ENCODE measurements around the gene GCN1. TPM values are rescaled to one million over a fixed set of nuclear protein-coding genes. Genes with fewer than 3 reads are reported as not detected.

GCN1 gene
- total and polyA plus RNA-seq, 4 donors = 6.4 to 89.8 (median 48.6) TPM

DNA sequence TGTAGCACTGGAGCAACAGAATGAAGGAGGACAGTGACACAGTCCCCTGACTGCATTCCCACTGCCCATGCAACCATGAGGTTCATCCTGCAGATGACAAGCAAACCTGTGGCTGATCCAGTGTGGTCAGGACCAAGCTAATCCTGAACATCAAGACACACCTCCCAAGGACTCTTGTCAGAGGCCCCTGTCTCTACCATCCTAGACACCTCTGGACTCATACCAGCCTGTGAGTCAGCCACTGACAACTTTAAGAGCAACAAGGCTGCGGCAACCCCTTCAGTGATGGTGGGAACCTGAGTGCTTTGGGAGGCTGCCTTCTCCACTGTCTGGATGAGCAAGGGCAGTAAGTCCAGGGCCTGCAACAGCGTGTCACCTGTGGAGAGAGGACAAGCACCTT is 24.6 kb downstream of the GCN1 start:
- Histone ChIP-seq H3K4me3 (ENCODE audit: low read length in 2 of 2) (no peak overlapping the region), H3K27ac (ENCODE audit: low read depth in 1 of 2, low read length in 2 of 2) (no peak overlapping the region), H3K36me3 (ENCODE audit: control insufficient read depth in 1 of 2, insufficient read depth in 2 of 2, low read length in 1 of 2) (peaks cover 12 to 21% of the 10 kb centered on the region in 2 donors), H3K9me3 (ENCODE audit: control insufficient read depth, low read length) (no peaks in the 10 kb centered on the region), H3K27me3 (ENCODE audit: control insufficient read depth in 1 of 2, insufficient read depth in 2 of 2, low read length in 1 of 2) (no peaks in the 10 kb centered on the region), H3K4me1 (ENCODE audit: control insufficient read depth in 1 of 2, insufficient read depth in 2 of 2, low read length in 2 of 2) (no peaks in the 10 kb centered on the region)
- 89 to 96% methylated on average over 2 of the region's 2 CpGs for WGBS, 2 donors
- intact Hi-C loops (cut with DNase I) = no loop called here
- DNase-seq (peak in 1 of 2 donors; percentile 12), ATAC-seq (ENCODE audit: low FRiP score) (no peak)

DNA sequence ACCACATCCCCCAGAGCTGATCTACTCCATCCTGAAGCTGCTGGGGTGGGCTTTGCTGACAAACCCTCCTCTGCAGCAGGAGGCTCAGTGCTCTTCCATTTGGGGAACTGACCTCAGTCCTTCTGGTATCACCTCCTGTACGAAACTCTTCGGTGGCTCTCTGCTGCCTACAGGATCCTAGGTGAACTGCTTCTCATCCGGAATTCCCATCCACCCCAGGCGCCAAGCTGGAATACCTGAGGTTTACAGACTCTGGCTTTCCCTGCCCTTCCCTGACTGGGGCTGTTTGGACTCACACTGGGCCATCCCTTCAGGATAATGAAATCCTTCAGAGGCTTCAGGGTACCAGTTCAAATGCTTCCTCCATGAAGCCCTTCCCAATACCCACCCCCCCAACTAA is 26.2 kb downstream of the GCN1 start:
- intact Hi-C loops (cut with DNase I) = no loop called here
- WGBS, 2 donors = 92 to 96% methylated on average over 4 of the region's 4 CpGs
- peak in 1 of 2 donors; percentile 8 for DNase-seq
- Histone ChIP-seq H3K9me3 (ENCODE audit: control insufficient read depth, low read length) (no peaks in the 10 kb centered on the region), H3K27ac (ENCODE audit: low read depth in 1 of 2, low read length in 2 of 2) (no peak overlapping the region), H3K27me3 (ENCODE audit: control insufficient read depth in 1 of 2, insufficient read depth in 2 of 2, low read length in 1 of 2) (no peaks in the 10 kb centered on the region), H3K36me3 (ENCODE audit: control insufficient read depth in 1 of 2, insufficient read depth in 2 of 2, low read length in 1 of 2) (peaks cover 8 to 14% of the 10 kb centered on the region in 2 donors), H3K4me1 (ENCODE audit: control insufficient read depth in 1 of 2, insufficient read depth in 2 of 2, low read length in 2 of 2) (no peaks in the 10 kb centered on the region), H3K4me3 (ENCODE audit: low read length in 2 of 2) (no peak overlapping the region)
- ATAC-seq (ENCODE audit: low FRiP score) = no peak

DNA sequence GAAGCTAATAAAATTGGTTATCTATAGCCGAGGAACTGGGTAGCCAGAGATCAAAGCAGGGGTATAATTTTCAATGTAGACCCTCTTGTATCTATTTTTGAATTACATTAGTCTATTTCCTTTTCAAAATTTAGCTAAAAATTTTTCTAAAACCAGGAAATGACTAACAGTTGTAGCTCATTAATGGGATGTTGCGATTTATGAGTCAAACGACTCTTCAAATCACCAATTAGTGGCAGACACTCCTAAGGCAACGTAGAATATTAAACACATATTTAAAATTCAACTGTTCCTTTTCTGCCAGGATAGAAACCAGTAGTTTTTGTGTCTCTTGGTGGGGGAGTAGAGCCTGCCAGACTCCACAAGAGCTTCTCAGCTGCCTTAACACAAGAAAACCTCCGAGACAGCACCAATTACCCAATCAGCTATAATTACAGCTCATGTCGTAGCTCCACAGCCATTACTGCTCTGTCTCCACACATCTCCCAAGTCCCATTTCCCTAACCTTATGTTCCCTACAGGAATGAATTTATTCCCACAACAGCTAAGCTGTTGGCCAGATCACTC is 26.9 kb downstream of the GCN1 start:
- 87 to 92% methylated on average over 6 of the region's 6 CpGs for WGBS, 2 donors
- Histone ChIP-seq H3K27me3 (ENCODE audit: control insufficient read depth in 1 of 2, insufficient read depth in 2 of 2, low read length in 1 of 2) (no peaks in the 10 kb centered on the region), H3K4me3 (ENCODE audit: low read length in 2 of 2) (no peak overlapping the region), H3K27ac (ENCODE audit: low read depth in 1 of 2, low read length in 2 of 2) (no peak overlapping the region), H3K9me3 (ENCODE audit: control insufficient read depth, low read length) (no peaks in the 10 kb centered on the region), H3K36me3 (ENCODE audit: control insufficient read depth in 1 of 2, insufficient read depth in 2 of 2, low read length in 1 of 2) (peaks cover 8 to 18% of the 10 kb centered on the region in 2 donors), H3K4me1 (ENCODE audit: control insufficient read depth in 1 of 2, insufficient read depth in 2 of 2, low read length in 2 of 2) (no peaks in the 10 kb centered on the region)
- intact Hi-C loops (cut with DNase I) = no loop called here
- DNase-seq (no peak), ATAC-seq (ENCODE audit: low FRiP score) (no peak)

DNA sequence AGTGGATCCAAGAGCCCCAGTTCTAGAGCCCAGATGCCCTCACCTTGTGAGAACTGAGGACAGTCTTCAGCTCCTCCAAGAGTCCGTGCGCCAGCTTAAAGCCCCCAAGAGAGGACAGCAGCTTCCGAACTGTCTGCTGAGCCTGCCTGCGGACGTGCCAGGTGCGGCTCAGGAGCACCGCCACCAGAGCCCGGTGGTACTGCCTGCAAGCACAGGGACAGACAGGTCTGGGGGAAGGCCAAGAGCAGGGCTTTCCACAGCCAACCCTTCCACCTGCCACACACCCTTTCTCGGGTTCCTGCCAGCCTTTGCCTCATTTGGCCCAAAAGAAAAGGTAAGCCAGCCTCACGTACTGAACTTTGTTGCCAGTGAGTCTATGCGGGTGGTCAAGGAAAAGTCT is 30.2 kb downstream of the GCN1 start:
- ATAC-seq (ENCODE audit: low FRiP score) = no peak
- intact Hi-C loops (cut with DNase I) = no loop called here
- no peaks in the 10 kb centered on the region for H3K4me1 ChIP-seq (ENCODE audit: control insufficient read depth in 1 of 2, insufficient read depth in 2 of 2, low read length in 2 of 2)
- H3K9me3 ChIP-seq (ENCODE audit: control insufficient read depth, low read length) = no peaks in the 10 kb centered on the region
- 88% methylated on average over 11 of the region's 11 CpGs for WGBS, 2 donors
- no peak overlapping the region for H3K27ac ChIP-seq (ENCODE audit: low read depth in 1 of 2, low read length in 2 of 2)
- DNase-seq = peak in 1 of 2 donors; percentile 10
- peaks cover 11 to 20% of the 10 kb centered on the region in 2 donors for H3K36me3 ChIP-seq (ENCODE audit: control insufficient read depth in 1 of 2, insufficient read depth in 2 of 2, low read length in 1 of 2)
- H3K27me3 ChIP-seq (ENCODE audit: control insufficient read depth in 1 of 2, insufficient read depth in 2 of 2, low read length in 1 of 2) = no peaks in the 10 kb centered on the region
- H3K4me3 ChIP-seq (ENCODE audit: low read length in 2 of 2) = no peak overlapping the region

DNA sequence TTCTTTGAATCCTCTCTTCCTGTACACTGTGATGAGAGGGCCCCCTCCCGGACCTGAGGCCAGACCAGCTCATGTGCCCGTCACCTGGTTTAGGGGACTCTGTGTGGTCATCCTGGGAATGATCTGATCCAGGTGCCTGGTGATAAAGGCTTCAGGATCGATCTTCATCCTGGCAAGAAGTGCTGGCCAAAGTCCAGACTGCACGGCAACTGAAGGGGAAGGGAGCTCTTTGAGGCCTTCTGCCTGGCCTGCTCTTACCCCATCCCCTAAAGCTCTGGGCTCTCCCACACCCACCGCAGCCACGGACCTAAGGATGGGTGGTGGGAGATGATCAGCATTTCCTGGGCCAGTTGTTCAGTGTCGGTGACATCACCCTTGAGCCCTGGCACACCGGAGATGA is 31.8 kb downstream of the GCN1 start:
- peaks cover 6 to 13% of the 10 kb centered on the region in 2 donors for H3K36me3 ChIP-seq (ENCODE audit: control insufficient read depth in 1 of 2, insufficient read depth in 2 of 2, low read length in 1 of 2)

DNA sequence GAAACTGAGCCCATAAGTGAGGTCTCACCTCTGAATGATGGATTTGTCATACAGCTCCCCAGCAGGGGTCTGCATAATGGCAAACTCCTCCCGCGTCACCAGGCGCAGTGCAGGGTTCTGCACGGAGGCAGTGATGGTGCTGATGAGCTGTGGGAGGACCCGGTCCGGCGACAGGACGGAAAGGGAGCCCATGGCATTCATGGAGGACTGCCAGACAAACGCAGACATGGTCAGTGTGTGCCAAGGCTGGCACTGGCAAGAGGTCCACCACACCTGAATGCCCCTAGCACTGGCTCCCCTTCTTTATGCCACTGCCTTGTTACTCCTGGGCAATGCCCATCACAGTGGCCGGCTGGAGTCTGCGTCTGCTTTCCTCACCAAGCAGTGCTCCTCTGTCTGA is 32.7 kb downstream of the GCN1 start:
- Histone ChIP-seq H3K4me3 (ENCODE audit: low read length in 2 of 2) (no peak overlapping the region), H3K4me1 (ENCODE audit: control insufficient read depth in 1 of 2, insufficient read depth in 2 of 2, low read length in 2 of 2) (no peaks in the 10 kb centered on the region), H3K9me3 (ENCODE audit: control insufficient read depth, low read length) (no peaks in the 10 kb centered on the region), H3K36me3 (ENCODE audit: control insufficient read depth in 1 of 2, insufficient read depth in 2 of 2, low read length in 1 of 2) (peaks cover 3 to 13% of the 10 kb centered on the region in 2 donors), H3K27ac (ENCODE audit: low read depth in 1 of 2, low read length in 2 of 2) (no peak overlapping the region), H3K27me3 (ENCODE audit: control insufficient read depth in 1 of 2, insufficient read depth in 2 of 2, low read length in 1 of 2) (no peaks in the 10 kb centered on the region)
- DNase-seq (peak in 1 of 2 donors; percentile 38), ATAC-seq (ENCODE audit: low FRiP score) (no peak)
- intact Hi-C loops (cut with DNase I) = no loop called here
- WGBS, 2 donors = 90 to 91% methylated on average over 11 of the region's 11 CpGs

More for the DNA sequence above, 31.8 kb downstream of the GCN1 start:
- no peaks in the 10 kb centered on the region for H3K27me3 ChIP-seq (ENCODE audit: control insufficient read depth in 1 of 2, insufficient read depth in 2 of 2, low read length in 1 of 2)
- WGBS, 2 donors = 87 to 89% methylated on average over 8 of the region's 8 CpGs
- no peaks in the 10 kb centered on the region for H3K9me3 ChIP-seq (ENCODE audit: control insufficient read depth, low read length)
- H3K4me1 ChIP-seq (ENCODE audit: control insufficient read depth in 1 of 2, insufficient read depth in 2 of 2, low read length in 2 of 2) = no peaks in the 10 kb centered on the region
- intact Hi-C loops (cut with DNase I) = no loop called here
- H3K4me3 ChIP-seq (ENCODE audit: low read length in 2 of 2) = no peak overlapping the region
- ATAC-seq (ENCODE audit: low FRiP score) (no peak), DNase-seq (peak in 1 of 2 donors; percentile 33)
- H3K27ac ChIP-seq (ENCODE audit: low read depth in 1 of 2, low read length in 2 of 2) = no peak overlapping the region

DNA sequence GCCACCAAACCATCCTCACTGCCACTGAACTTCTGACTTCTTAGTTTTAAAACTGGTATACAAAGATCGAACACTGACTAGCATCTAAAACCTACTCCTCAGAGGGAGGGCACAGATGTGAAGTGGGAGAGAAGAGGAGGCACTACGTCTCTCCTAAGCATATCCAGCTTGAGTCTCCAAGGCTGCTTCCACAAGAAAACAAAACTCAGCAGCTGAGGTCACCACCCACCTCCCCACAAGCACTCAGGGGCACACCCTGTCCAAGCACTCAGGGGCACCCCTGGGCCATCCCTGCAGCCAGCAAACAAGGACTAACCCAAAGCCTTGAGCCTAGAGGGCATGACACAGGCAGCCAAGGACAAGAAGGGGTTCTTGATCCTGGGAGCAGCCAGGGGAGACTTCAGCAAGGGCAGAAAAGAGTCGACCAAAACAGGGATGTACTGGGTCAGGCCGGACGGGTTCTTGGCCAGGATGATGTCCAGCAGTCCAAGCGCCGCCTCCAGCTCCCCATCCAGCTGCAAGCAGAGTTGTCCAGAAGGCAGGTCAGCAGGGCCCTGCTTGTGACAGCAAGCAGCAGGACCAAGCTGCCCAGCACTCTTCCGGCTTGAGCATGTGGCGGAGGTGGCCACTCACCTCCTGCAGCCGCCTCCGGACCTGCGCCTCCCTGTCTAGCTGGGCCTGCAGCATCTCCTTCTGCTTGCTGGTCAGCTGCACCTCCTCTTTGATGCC is 34.8 kb downstream of the GCN1 start:
- no peaks in the 10 kb centered on the region for H3K9me3 ChIP-seq (ENCODE audit: control insufficient read depth, low read length)
- 94 to 95% methylated on average over 12 of the region's 12 CpGs for WGBS, 2 donors
- H3K36me3 ChIP-seq (ENCODE audit: control insufficient read depth in 1 of 2, insufficient read depth in 2 of 2, low read length in 1 of 2) = peaks cover 8 to 21% of the 10 kb centered on the region in 2 donors
- H3K27ac ChIP-seq (ENCODE audit: low read depth in 1 of 2, low read length in 2 of 2) = no peak overlapping the region
- ATAC-seq (ENCODE audit: low FRiP score) = peak; percentile 65
- H3K4me1 ChIP-seq (ENCODE audit: control insufficient read depth in 1 of 2, insufficient read depth in 2 of 2, low read length in 2 of 2) = no peaks in the 10 kb centered on the region
- H3K27me3 ChIP-seq (ENCODE audit: control insufficient read depth in 1 of 2, insufficient read depth in 2 of 2, low read length in 1 of 2) = no peaks in the 10 kb centered on the region
- no peak overlapping the region for H3K4me3 ChIP-seq (ENCODE audit: low read length in 2 of 2)
- DNase-seq = no peak
- intact Hi-C loops (cut with DNase I) = no loop called here

DNA sequence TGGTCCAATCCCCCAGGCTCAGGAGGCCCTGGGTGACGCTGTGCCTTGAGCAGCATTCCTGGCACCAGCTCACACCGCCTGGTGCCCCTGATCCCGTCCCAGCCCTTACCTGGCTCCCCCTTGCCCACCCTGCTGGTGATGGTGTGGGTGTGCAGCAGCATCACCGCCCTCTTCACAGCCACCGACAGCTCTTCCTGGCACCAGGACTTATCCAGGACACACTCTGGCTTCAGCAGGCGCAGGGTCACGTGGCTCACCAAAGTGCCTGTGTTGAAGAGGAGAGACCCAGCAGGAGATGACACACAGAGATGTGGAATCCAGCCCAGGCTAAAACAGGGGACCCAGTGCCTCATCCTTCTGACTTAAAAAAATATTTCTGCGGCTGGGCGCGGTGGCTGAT is 36.2 kb downstream of the GCN1 start:
- no peak overlapping the region for H3K27ac ChIP-seq (ENCODE audit: low read depth in 1 of 2, low read length in 2 of 2)
- ATAC-seq (ENCODE audit: low FRiP score) = no peak
- H3K36me3 ChIP-seq (ENCODE audit: control insufficient read depth in 1 of 2, insufficient read depth in 2 of 2, low read length in 1 of 2) = peaks cover 8 to 25% of the 10 kb centered on the region in 2 donors
- no peak overlapping the region for H3K4me3 ChIP-seq (ENCODE audit: low read length in 2 of 2)
- H3K4me1 ChIP-seq (ENCODE audit: control insufficient read depth in 1 of 2, insufficient read depth in 2 of 2, low read length in 2 of 2) = no peaks in the 10 kb centered on the region
- intact Hi-C loops (cut with DNase I) = no loop called here
- no peak for DNase-seq
- H3K9me3 ChIP-seq (ENCODE audit: control insufficient read depth, low read length) = no peaks in the 10 kb centered on the region
- no peaks in the 10 kb centered on the region for H3K27me3 ChIP-seq (ENCODE audit: control insufficient read depth in 1 of 2, insufficient read depth in 2 of 2, low read length in 1 of 2)
- WGBS, 2 donors = 93 to 94% methylated on average over 10 of the region's 10 CpGs

DNA sequence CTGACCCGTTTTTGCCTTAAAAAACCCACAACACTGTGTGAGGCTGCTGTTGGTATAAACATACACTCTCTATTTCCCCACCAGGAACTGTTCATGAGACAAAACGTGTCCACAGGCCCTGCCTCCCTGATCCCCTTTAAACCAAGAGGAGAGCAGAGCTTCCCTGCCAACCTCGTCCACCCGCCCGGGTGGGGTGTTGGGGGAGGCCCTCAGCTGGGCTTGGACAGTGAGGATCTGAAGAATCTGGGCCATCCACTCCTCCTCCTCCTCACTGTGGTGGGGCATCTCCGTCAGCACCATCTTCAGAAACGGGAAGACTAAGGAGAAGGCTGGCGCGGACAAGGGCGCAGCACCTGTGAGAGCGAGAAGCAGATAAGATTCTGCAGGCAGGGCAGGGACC is 36.8 kb downstream of the GCN1 start:
- Histone ChIP-seq H3K9me3 (ENCODE audit: control insufficient read depth, low read length) (no peaks in the 10 kb centered on the region), H3K27ac (ENCODE audit: low read depth in 1 of 2, low read length in 2 of 2) (no peak overlapping the region), H3K4me1 (ENCODE audit: control insufficient read depth in 1 of 2, insufficient read depth in 2 of 2, low read length in 2 of 2) (no peaks in the 10 kb centered on the region), H3K27me3 (ENCODE audit: control insufficient read depth in 1 of 2, insufficient read depth in 2 of 2, low read length in 1 of 2) (no peaks in the 10 kb centered on the region), H3K36me3 (ENCODE audit: control insufficient read depth in 1 of 2, insufficient read depth in 2 of 2, low read length in 1 of 2) (peaks cover 8 to 20% of the 10 kb centered on the region in 2 donors), H3K4me3 (ENCODE audit: low read length in 2 of 2) (no peak overlapping the region)
- intact Hi-C loops (cut with DNase I) = no loop called here
- DNase-seq (no peak), ATAC-seq (ENCODE audit: low FRiP score) (no peak)
- 86% methylated on average over 11 of the region's 11 CpGs for WGBS, 2 donors
